ENCODE results near the gene TBCD. TPM values are rescaled to one million over a fixed set of nuclear protein-coding genes. Genes with fewer than 3 reads are reported as not detected.

The TBCD gene
- total RNA-seq, 4 donors from 2014 or later, result 30.5 to 94.3 (median 51.8) TPM

- TF ChIP-seq CTCF (IDR thresholded peaks at IDR 0.05), result no peak
- ATAC-seq (ENCODE audit: low FRiP score) (no peak), DNase-seq (ENCODE audit: low spot score) (no peak)
These were observed 19.6 kb upstream of the TBCD start for GRCh38 chr17:82732118-82732743.

GRCh38 chr17:82734987-82735866 is 16.6 kb upstream of the TBCD start, which contains the start of gene FN3K:
Gene FN3K (plus strand): TSS chr17:82735615. CDS start chr17:82735637, 22 bp downstream.
- ATAC-seq (ENCODE audit: low FRiP score) (peak; percentile 77), DNase-seq (ENCODE audit: low spot score) (no peak)
- TF ChIP-seq CTCF (IDR thresholded peaks at IDR 0.05), result no peak

- ATAC-seq (ENCODE audit: low FRiP score), result no peak
- DNase-seq (ENCODE audit: low spot score), result no peak
- TF ChIP-seq CTCF (IDR thresholded peaks at IDR 0.05), result no peak
These were observed 15.2 kb upstream of the TBCD start for GRCh38 chr17:82736511-82737185.

GRCh38 chr17:82737967-82738877 is 13.6 kb upstream of the TBCD start:
- no peak for DNase-seq (ENCODE audit: low spot score)
- peak; percentile 27 for ATAC-seq (ENCODE audit: low FRiP score)
- TF ChIP-seq CTCF (IDR thresholded peaks at IDR 0.05), result no peak

- no peak for DNase-seq (ENCODE audit: low spot score)
- no peak for TF ChIP-seq CTCF (IDR thresholded peaks at IDR 0.05)
- ATAC-seq (ENCODE audit: low FRiP score), result no peak
These were observed 10.7 kb upstream of the TBCD start for GRCh38 chr17:82740906-82741759.

Data from omental fat pad (tissue), 4 donors.